Measurements from ENCODE around the gene IKZF2. TPM values are rescaled to one million over a fixed set of nuclear protein-coding genes. Genes with fewer than 3 reads are reported as not detected.

Gene IKZF2
- total and polyA plus RNA-seq, 9 of the 15 experiments (the other 6 are each of a cell fraction or from before 2014, with no cell fraction given) = 0.04 to 0.54 (median 0.22) TPM

DNA sequence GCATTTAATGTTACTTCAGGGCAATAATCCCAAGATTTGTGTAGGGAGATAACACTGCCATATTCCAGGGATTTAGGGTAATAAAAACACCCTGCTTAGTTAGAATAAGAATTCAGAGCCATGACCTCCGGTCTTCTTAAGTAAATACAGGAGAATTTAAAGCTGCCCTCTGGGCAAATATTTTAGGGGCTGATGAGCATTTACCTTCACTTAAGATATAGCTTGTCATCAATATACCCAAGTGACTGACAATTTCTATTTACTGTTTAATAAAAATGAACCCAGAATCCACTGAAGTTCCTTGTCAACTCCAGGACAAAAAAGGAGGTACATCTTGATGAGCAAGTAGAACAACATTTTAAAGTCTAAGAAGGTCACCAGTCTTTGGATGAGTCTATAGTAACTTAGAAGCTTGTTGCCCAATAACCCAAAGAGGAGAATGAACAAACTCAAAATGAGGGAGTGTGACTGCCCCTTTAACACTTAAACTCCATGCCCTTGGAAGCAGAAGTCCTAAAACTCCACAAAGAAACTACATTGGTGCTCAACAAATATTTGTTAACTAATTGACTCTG is 24.3 kb upstream of the IKZF2 start:
- Histone ChIP-seq H3K27ac (ENCODE audit: extremely low read depth, low read depth, low read length) (no peak overlapping the region), H3K36me3 (ENCODE audit: control insufficient read depth, insufficient read depth, low read length) (no peaks in the 10 kb centered on the region), H3K27me3 (ENCODE audit: control insufficient read depth in 2 of 2, insufficient read depth in 2 of 2, low read length in 2 of 2) (no peaks in the 10 kb centered on the region), H3K4me1 (replicated peaks in 1 of 2; ENCODE audit: control insufficient read depth in 2 of 2, insufficient read depth in 2 of 2, low read length in 2 of 2) (no peaks in the 10 kb centered on the region), H3K9ac (ENCODE audit: insufficient read depth in 1 of 2, low read depth in 2 of 2, low read length in 2 of 2) (no peak overlapping the region), H2AFZ (ENCODE audit: low read depth, low read length) (no peak overlapping the region), H3K79me2 (ENCODE audit: control insufficient read depth, insufficient read depth, low read length) (no peaks in the 10 kb centered on the region), H3K4me2 (ENCODE audit: insufficient read depth, low read length) (no peak overlapping the region), H4K20me1 (replicated peaks; ENCODE audit: control insufficient read depth, insufficient read depth, low read length) (no peaks in the 10 kb centered on the region), H3K4me3 (no peak overlapping the region), H3K9me3 (replicated peaks; ENCODE audit: control insufficient read depth, insufficient read depth, low read depth, low read length) (no peaks in the 10 kb centered on the region), H3K9me1 (ENCODE audit: control insufficient read depth, insufficient read depth, low read length) (no peaks in the 10 kb centered on the region)
- POLR2A ChIA-PET = no interaction called here
- no TSS peak for BruUV-seq (replicated peaks)
- DNase-seq (ENCODE audit: extremely low read depth in 1 of 4, low spot score in 3 of 4) = no peak
- no peak for ATAC-seq
- in situ Hi-C loops (cut with MboI) = no loop called here
- intact Hi-C loops (cut with micrococcal nuclease) = no loop called here
- CTCF ChIA-PET (ENCODE audit: low intra/inter-chr PET ratio) = no interaction called here
- 0% methylated on average over 1 of the region's 1 CpG for whole genome bisulfite sequencing (ENCODE audit: insufficient coverage, low coverage, missing lambda C conversion rate)
- no peak for FAIRE-seq
- no peak for TF ChIP-seq RFX5 (IDR thresholded peaks at IDR 0.05; ENCODE audit: low read depth, low read length)
- TF ChIP-seq ZNF165 (CRISPR knock-in tag; IDR thresholded peaks at IDR 0.05; ENCODE audit: borderline replicate concordance) = no peak
- no peak for TF ChIP-seq CBX5 (IDR thresholded peaks at IDR 0.05; ENCODE audit: borderline replicate concordance, low read depth)
- TF ChIP-seq SMARCE1 (IDR thresholded peaks at IDR 0.05) = no peak
- TF ChIP-seq, protein P1, sequence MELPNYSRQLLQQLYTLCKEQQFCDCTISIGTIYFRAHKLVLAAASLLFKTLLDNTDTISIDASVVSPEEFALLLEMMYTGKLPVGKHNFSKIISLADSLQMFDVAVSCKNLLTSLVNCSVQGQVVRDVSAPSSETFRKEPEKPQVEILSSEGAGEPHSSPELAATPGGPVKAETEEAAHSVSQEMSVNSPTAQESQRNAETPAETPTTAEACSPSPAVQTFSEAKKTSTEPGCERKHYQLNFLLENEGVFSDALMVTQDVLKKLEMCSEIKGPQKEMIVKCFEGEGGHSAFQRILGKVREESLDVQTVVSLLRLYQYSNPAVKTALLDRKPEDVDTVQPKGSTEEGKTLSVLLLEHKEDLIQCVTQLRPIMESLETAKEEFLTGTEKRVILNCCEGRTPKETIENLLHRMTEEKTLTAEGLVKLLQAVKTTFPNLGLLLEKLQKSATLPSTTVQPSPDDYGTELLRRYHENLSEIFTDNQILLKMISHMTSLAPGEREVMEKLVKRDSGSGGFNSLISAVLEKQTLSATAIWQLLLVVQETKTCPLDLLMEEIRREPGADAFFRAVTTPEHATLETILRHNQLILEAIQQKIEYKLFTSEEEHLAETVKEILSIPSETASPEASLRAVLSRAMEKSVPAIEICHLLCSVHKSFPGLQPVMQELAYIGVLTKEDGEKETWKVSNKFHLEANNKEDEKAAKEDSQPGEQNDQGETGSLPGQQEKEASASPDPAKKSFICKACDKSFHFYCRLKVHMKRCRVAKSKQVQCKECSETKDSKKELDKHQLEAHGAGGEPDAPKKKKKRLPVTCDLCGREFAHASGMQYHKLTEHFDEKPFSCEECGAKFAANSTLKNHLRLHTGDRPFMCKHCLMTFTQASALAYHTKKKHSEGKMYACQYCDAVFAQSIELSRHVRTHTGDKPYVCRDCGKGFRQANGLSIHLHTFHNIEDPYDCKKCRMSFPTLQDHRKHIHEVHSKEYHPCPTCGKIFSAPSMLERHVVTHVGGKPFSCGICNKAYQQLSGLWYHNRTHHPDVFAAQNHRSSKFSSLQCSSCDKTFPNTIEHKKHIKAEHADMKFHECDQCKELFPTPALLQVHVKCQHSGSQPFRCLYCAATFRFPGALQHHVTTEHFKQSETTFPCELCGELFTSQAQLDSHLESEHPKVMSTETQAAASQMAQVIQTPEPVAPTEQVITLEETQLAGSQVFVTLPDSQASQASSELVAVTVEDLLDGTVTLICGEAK (IDR thresholded peaks at IDR 0.05) = no peak
- TF ChIP-seq, protein P1 (CRISPR knock-in tag; IDR thresholded peaks at IDR 0.05) = no peak
- TF ChIP-seq HCFC1 (IDR thresholded peaks at IDR 0.05; ENCODE audit: low read depth, low read length) = no peak
